Inferior parietal cortex (tissue), 1 donor: ENCODE results near the gene PPP1R13B.
"Not testable (repeated sequence)": the region's sequence is repeated elsewhere in the genome, so short reads cannot be mapped to it uniquely, and the experiment has no call there.

ENCODE experiments used
- DNase-seq: peaks from one replicate; pipeline ENCODE4 v3.0.0-alpha.2; 2016; ENCODE audit errors: extremely low spot score

Gene PPP1R13B

GRCh38 chr14:103702095-103702494 lies 145.3 kb downstream of the PPP1R13B start:
- no peak for DNase-seq

GRCh38 chr14:103700753-103701490 lies 146.5 kb downstream of the PPP1R13B start:
- DNase-seq: no peak

- no peak for DNase-seq
Observed at GRCh38 chr14:103699901-103700752, 147.2 kb downstream of the PPP1R13B start.

- DNase-seq: no peak
Observed at GRCh38 chr14:103699261-103699661, 148.1 kb downstream of the PPP1R13B start.

DNA sequence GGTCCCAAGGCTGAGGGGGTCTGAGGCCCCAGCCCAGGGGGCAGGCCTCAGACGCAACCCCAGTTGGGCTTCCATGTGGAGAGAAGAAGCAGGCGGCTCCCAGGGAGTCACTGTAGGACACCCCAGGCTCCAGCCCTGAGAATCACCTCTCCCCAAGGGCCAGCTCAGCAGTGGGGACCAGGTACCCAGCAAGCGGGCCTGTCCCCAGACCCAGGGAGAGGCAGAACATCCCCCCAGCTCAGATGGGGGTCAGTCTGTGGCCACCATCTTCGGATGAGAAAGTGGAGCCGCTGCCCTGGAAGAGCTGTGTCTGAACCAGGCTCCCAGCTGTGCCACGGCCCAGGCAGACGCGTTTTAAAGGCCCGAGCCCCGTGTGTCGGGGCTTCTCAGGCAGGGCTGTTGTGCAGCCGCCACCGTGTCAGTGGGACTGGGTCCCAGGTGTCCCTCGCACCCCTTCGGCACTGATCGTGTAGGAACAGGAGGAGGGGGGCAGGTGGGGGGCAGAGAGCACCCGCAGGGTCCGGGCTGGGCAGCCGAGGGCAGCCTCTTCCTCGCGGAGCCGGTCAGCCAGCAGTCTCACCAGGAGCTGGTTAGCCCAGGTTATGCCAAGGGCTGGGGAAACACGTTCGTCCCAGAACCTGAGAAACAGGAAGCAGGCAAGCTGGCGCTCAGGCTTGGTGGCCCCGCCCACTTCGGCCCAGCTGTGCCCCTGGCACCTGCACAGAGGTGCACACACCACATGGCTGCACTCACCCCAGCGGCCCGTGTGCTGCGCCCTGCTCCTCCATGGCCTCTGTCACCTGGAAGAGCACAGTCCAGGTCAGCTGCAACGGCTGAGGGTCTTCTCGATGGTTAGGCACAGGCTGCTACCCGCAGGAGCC lies 148.8 kb downstream of the PPP1R13B start:
- no peak for DNase-seq

DNA sequence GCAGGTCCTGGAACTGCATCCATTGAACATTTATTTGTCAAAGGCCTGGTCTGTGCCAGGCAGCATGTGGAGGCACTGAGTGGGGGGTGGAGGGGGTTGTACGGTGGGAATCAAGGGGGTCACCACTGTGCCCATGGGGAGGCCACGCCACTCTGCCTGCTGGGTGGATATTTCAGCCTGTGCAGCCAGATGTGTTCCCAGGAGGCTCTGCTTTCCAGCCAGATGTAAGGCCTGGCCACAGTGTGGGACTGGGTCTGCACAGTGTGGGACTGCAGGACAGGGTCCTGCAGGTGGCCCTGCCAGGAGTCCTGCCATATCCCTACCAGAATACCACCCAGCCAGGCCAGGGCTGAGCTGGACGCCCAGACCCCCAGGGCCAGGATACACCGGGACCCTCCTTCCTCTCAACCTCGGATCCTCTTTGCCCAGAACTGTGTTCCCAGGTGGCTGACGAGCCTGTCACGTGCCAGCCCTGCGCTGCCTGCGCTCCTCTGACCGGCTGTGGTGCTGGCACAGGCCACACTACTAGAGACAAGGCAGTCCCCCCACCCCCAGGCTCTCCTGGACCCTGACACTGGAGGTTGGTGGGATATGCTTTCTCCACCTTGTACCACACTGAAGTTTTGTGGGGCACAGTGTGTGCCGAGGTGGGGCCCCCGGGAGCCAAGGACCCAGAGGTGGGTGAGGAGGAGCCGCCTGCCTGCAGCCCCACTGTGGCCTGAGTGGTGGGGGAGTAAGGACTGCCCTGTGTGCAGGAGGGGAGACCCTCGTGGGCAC lies 149.6 kb downstream of the PPP1R13B start:
- DNase-seq: no peak

- DNase-seq: no peak
Observed at GRCh38 chr14:103697206-103697602, 150.2 kb downstream of the PPP1R13B start.

GRCh38 chr14:103696466-103697071 lies 150.8 kb downstream of the PPP1R13B start:
- DNase-seq: no peak

DNA sequence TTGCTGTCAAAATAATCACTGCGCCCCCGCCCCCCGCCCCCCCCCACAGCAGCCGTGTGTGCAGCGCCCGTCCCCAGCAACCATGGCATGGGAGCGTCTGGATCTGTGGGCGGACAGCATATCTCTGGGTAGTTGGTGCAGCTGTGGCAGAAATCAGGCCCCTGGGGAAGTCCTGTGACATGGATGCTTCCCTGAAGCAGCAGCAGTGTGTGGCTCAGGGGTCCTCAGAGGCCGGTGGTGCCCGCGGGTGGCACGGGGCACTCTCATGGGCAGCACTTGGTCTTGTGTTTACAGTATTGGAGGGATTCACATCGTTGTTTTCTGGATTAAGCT lies 151.3 kb downstream of the PPP1R13B start:
- no peak for DNase-seq

- no peak for DNase-seq
Observed at GRCh38 chr14:103695296-103696069, 151.9 kb downstream of the PPP1R13B start.

DNA sequence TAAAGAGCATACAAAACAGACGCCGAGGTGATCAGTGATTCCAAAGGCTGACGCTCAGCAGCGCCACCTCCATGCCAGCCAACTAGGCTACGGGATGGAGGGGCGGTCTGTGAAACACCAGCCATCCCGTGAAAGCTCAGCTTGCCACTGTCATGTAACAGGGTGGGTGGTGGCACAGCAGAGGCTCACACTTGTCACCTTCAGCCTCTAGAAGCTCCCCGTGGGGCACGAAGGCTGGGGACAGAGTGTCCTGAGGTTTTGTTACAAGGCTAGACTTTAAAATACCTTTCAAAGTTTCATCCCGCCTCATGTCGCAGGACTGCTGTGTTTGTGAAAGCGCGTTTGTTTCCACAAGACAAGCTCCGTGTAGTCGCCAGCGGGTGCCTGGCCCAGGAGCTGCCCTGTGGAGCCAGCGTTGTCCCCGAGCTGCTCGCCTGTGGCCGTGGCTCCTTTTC lies 152.8 kb downstream of the PPP1R13B start:
- no peak for DNase-seq

DNA sequence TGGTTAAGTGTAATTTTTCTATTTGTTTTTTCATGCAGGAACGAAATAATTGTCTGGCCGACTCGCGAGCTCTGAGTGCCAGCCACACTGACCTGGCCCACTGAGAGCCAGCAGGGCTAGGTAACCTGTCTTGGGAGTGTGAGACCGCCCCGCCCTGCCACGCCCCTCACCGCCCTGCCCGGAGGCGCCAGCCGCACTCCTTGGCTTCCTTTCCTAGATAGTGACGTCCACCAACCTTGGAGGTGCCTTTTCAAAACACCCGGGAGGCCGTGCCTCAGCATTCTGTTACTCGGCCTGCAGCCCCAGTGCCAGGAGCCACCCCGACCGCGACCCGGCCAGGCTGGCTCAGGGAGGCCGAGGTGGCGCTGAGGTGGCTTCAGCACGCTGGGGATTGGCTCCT lies 153.9 kb downstream of the PPP1R13B start:
- no peak for DNase-seq

DNA sequence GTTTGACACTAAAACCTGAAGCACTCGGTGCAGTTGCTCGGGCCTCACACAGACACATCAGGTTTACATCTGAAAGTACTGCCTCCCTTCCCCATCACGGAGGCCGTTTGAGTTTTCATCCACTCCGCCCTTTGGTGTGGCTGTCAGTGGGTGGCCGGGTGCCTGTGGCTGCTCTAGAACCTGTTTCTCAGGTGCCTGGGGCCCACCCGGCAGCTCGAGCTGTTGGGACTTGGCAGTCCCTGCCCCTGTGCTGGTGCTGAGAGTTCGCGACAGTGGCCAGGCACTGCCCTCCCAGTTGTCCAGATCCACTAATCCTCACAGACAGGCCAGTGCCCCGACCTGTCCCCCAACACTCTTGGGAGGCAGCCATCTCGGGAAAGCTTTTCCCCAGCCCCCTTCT lies 154.5 kb downstream of the PPP1R13B start:
- DNase-seq: no peak

DNA sequence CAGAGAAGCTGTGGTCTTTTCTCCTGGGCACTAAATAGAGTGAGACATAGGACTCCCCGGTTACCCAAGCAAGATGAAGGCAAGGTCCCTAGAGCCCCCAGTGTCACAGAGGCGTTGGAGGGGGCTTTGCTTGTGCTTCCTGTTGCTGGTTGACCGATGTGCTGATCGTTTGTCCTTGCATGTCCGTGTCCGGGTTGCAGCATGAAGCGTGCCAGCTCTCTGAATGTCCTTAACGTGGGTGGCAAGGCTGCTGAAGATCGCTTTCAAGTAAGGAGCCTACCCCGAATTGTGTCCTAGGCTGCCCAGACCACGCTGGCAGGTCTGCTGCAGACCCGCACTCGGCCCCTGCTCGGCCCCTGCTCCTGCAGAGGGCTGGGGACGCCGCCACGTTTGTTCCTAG lies 155.2 kb downstream of the PPP1R13B start:
- DNase-seq: no peak

GRCh38 chr14:103691655-103692054 lies 155.7 kb downstream of the PPP1R13B start:
- not testable (repeated sequence) for DNase-seq

DNA sequence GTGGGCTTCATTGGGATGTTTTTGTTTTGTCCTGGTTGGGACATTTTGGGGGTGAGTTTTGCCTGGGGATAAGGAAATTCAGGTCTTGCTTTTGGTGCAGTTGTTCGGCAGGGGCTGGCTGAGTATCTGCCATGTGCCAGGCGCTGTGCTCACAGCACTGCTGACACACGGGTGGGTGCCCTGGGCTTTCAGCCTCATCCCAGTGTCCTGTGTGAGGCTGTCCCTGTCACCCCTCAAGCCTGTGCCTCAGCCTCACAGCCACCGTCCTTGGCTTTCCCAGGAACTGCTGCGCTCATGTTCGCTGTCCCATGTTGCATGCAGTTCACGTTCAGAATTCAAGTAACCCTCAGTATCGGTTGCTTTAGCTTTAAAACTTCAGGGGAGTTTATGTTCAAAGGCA lies 157.0 kb downstream of the PPP1R13B start:
- DNase-seq: no peak

GRCh38 chr14:103688906-103689902 lies 158.2 kb downstream of the PPP1R13B start:
- no peak for DNase-seq

- no peak for DNase-seq
Observed at GRCh38 chr14:103688441-103688840, 158.9 kb downstream of the PPP1R13B start.

DNA sequence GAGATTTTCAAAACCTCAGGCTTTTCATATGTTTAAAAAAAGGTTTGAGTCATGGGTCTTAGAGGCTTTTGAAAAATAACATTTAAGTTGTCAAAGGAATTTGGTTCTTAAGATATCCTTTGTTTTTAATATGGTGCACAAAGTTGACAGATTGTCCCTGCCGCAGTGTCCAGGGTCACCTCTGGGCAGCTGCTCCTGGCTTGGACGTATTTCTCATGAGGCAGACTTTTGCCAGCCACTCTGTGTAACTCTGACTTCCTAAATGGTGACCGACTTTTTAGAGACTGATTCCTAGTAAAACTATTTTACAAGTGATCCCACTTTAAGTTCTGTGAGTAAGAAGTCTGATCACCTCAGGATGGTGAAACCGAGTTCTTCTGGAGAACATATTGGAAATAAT lies 159.7 kb downstream of the PPP1R13B start:
- DNase-seq: no peak
